ENCODE data around the gene NAA25.
"Not testable (repeated sequence)": the region's sequence is repeated elsewhere in the genome, so short reads cannot be mapped to it uniquely, and the experiment has no call there.

The NAA25 gene

GRCh38 chr12:112116232-112117060, 7.9 kb upstream of the NAA25 start:
- no peak for DNase-seq

- no peak for DNase-seq
Observed at GRCh38 chr12:112115259-112116045, 6.9 kb upstream of the NAA25 start.

GRCh38 chr12:112112409-112113133, 4.0 kb upstream of the NAA25 start:
- no peak for DNase-seq

GRCh38 chr12:112111931-112112330, 3.3 kb upstream of the NAA25 start:
- no peak for DNase-seq

- not testable (repeated sequence) for DNase-seq
Observed at GRCh38 chr12:112110787-112111662, 2.4 kb upstream of the NAA25 start.

GRCh38 chr12:112107306-112108201, 1.0 kb downstream of the NAA25 start:
- peak; percentile 45 for DNase-seq

GRCh38 chr12:112105891-112106290, 2.7 kb downstream of the NAA25 start:
- DNase-seq = no peak

GRCh38 chr12:112103758-112104503, 4.7 kb downstream of the NAA25 start:
- DNase-seq = no peak

GRCh38 chr12:112102746-112103145, 5.8 kb downstream of the NAA25 start:
- DNase-seq = not testable (repeated sequence)

GRCh38 chr12:112102127-112102526, 6.5 kb downstream of the NAA25 start:
- no peak for DNase-seq

- not testable (repeated sequence) for DNase-seq
Observed at GRCh38 chr12:112100500-112100899, 8.1 kb downstream of the NAA25 start.

GRCh38 chr12:112097641-112098040, 10.9 kb downstream of the NAA25 start:
- DNase-seq = no peak

GRCh38 chr12:112096667-112097066, 11.9 kb downstream of the NAA25 start:
- no peak for DNase-seq

GRCh38 chr12:112096070-112096469, 12.5 kb downstream of the NAA25 start:
- no peak for DNase-seq

GRCh38 chr12:112091563-112091962, 17.0 kb downstream of the NAA25 start:
- no peak for DNase-seq

GRCh38 chr12:112087851-112088250, 20.7 kb downstream of the NAA25 start:
- DNase-seq = no peak

GRCh38 chr12:112087055-112087850, 21.3 kb downstream of the NAA25 start:
- no peak for DNase-seq

- no peak for DNase-seq
Observed at GRCh38 chr12:112066566-112066965, 42.0 kb downstream of the NAA25 start.

- DNase-seq = no peak
Observed at GRCh38 chr12:112063273-112063672, 45.3 kb downstream of the NAA25 start.

- no peak for DNase-seq
Observed at GRCh38 chr12:112061137-112061536, 47.4 kb downstream of the NAA25 start.

Measured in activated naive CD4-positive, alpha-beta T cell treated with anti-CD3 and anti-CD28 coated beads, Interleukin-2, amount 50 U/mL, for 16 hours (primary cell).